ENCODE results near the gene TTC28.

TTC28 gene

DNA sequence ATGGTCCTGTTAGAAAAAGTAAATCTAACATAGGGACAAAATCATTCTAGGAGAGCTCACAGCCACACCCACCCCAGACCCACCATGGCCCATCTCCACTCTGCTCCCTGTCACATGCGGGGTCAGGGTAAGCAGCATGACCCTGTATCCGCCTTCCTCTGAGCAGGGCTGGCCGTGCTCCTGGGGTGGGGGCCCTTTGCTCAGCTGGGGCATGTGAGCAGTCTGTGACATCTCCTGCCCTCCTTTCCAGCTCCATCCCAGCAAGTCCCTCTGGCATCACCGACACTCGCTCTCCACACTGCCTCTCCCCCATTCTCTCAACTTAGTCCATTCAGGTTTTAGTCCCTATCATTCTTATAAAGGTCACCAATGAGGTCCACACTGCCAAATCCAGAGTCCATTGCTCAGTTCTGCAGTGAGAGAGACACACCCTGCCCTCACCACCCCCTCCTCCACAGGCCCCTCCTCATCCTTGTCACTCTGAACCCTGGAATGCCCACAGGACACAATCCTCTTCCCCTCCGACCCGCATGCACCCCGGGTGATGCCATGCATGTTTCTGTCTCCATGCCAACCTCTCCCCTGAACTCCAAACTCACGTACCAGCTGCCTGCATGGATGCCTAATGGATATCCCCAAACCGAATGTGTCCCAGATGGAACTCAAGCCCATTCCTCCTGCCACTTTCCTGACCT is 695.5 kb downstream of the TTC28 start:
- Histone ChIP-seq H3K36me3 (no peaks in the 10 kb centered on the region), H3K27ac (no peak overlapping the region), H3K4me1 (ENCODE audit: control insufficient read depth in 1 of 2, insufficient read depth in 1 of 2, low read depth in 1 of 2, low read length in 1 of 2) (no peaks in the 10 kb centered on the region), H3K4me3 (ENCODE audit: low read depth in 1 of 2, low read length in 1 of 2) (no peak overlapping the region), H3K27me3 (no peaks in the 10 kb centered on the region), H3K9me3 (no peaks in the 10 kb centered on the region)
- no peak for TF ChIP-seq CTCF (IDR thresholded peaks at IDR 0.05)

DNA sequence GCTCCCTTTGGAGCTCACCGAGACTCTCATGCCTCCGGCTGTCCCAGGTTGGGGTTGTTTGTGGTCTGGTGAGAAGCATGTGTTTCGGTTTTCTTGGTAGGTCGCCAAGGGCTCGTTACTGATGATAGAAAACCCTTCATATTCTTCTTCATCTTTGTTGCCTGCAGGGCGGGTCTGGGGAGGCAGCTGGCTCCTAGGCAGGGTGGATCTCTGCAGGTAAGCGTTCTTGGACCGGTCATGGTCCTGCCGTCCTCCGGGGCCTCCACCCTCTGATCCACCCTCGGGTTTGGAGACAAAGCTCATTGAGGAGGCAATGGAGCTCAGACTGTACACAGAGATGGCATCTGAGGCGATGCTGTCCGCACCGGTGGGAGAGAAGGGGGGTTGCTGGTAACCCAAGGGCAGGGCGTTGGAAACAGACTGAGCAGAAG is 696.3 kb downstream of the TTC28 start:
- no peaks in the 10 kb centered on the region for H3K4me1 ChIP-seq (ENCODE audit: control insufficient read depth in 1 of 2, insufficient read depth in 1 of 2, low read depth in 1 of 2, low read length in 1 of 2)
- no peaks in the 10 kb centered on the region for H3K27me3 ChIP-seq
- no peaks in the 10 kb centered on the region for H3K36me3 ChIP-seq
- H3K27ac ChIP-seq = no peak overlapping the region
- TF ChIP-seq CTCF (IDR thresholded peaks at IDR 0.05) = no peak
- H3K9me3 ChIP-seq = no peaks in the 10 kb centered on the region
- H3K4me3 ChIP-seq (ENCODE audit: low read depth in 1 of 2, low read length in 1 of 2) = no peak overlapping the region

GRCh38 chr22:27982630-27983180 is 696.9 kb downstream of the TTC28 start:
- H3K36me3 ChIP-seq = no peaks in the 10 kb centered on the region
- H3K4me1 ChIP-seq (ENCODE audit: control insufficient read depth in 1 of 2, insufficient read depth in 1 of 2, low read depth in 1 of 2, low read length in 1 of 2) = no peaks in the 10 kb centered on the region
- H3K27me3 ChIP-seq = no peaks in the 10 kb centered on the region
- no peak overlapping the region for H3K4me3 ChIP-seq (ENCODE audit: low read depth in 1 of 2, low read length in 1 of 2)
- no peaks in the 10 kb centered on the region for H3K9me3 ChIP-seq
- TF ChIP-seq CTCF (IDR thresholded peaks at IDR 0.05) = no peak
- H3K27ac ChIP-seq = no peak overlapping the region

GRCh38 chr22:27982106-27982505 is 697.5 kb downstream of the TTC28 start:
- Histone ChIP-seq H3K36me3 (no peaks in the 10 kb centered on the region), H3K27me3 (no peaks in the 10 kb centered on the region), H3K4me1 (ENCODE audit: control insufficient read depth in 1 of 2, insufficient read depth in 1 of 2, low read depth in 1 of 2, low read length in 1 of 2) (no peaks in the 10 kb centered on the region), H3K9me3 (no peaks in the 10 kb centered on the region), H3K4me3 (ENCODE audit: low read depth in 1 of 2, low read length in 1 of 2) (no peak overlapping the region), H3K27ac (no peak overlapping the region)
- no peak for TF ChIP-seq CTCF (IDR thresholded peaks at IDR 0.05)

DNA sequence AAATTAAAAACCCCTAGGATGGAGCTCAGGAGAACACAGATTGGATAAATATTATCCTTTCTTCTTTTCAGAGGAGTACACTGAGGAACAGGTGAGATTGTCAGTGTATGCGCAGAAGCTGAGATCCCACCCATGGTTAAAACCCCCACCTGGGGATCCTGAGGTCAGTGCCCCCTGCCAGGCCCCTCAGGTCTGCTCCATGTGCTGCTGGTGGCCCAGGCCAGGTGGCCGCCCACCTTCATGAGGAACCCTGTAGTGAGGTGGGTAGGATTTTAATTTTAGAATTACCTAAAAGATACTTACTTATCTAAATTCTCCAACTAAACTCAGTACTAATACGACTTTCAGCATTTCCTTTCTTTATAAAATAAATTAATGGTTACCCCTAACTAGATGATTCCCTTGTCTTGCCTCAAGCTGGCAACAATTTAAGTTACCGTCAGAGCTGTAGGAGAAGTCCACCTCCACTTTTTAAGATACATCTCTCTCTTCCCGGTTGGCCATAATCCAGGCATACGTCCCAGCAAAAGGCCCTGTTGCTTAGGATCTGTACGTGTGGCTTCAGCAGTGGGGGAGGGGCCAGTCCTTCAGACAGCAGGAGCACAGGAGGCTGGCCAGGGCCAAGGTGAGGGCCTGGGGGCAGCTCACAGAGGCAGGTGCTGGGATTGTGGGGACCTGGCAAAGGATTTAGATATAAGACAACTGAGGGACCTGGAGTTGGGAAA is 699.1 kb downstream of the TTC28 start:
- H3K9me3 ChIP-seq = no peaks in the 10 kb centered on the region
- H3K4me3 ChIP-seq (ENCODE audit: low read depth in 1 of 2, low read length in 1 of 2) = no peak overlapping the region
- no peak overlapping the region for H3K27ac ChIP-seq
- H3K27me3 ChIP-seq = no peaks in the 10 kb centered on the region
- H3K4me1 ChIP-seq (ENCODE audit: control insufficient read depth in 1 of 2, insufficient read depth in 1 of 2, low read depth in 1 of 2, low read length in 1 of 2) = no peaks in the 10 kb centered on the region
- no peaks in the 10 kb centered on the region for H3K36me3 ChIP-seq
- TF ChIP-seq CTCF (IDR thresholded peaks at IDR 0.05) = no peak

Measured in neutrophil (primary cell).